Retinal pigment epithelial cell (primary cell): ENCODE results near the gene SEMA3C.

ENCODE experiments used
- DNase-seq: peaks from one replicate; pipeline ENCODE4 v3.0.0-alpha.2; 2010; ENCODE audit warnings: low read depth
- H3K4me3 ChIP-seq: 2 replicates; pipeline ENCODE4 v1.5.1; 2011; ENCODE audit warnings: mild to moderate bottlenecking, low read length, control low read depth, moderate library complexity
- CTCF ChIP-seq: conservative IDR thresholded peaks from 2 replicates; pipeline ENCODE4 v1.5.1; 2011; ENCODE audit warnings: low read depth, low read length, control low read depth, inconsistent platforms

SEMA3C gene

GRCh38 chr7:80869821-80870751 is 48.8 kb downstream of the SEMA3C start:
- TF ChIP-seq CTCF: no peak
- H3K4me3 ChIP-seq: no peak overlapping the region
- DNase-seq: no peak

DNA sequence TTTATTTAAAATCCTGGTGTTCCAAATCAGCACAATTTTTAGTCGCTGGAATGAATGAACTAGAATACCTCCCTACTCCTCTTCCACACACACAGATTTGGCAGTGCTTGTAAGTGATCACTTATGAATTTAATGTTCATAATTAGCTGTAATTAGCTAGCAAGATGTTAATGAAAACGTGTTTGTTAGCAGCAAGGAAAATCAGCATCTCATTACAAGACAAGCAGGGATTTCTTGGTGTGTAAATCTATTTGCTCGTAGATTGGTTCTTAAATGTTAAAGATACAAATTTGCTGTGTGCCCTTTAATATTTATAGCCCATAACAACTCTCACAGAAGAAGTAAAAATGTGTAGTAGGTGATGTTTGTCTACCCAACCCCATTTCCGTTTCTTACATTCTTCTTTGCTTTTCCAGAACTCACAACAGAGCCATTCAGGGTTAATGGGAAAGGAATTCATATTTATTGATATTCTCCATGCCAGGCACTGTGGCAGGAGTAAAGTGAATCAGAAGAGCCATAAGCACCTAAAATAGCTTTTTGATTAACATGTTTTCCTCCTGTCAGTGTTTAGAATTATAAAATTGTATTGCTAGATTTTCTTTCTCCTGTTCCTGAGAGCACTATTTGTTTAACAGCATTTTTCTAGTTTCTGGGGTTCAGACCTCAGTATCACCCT is 49.6 kb downstream of the SEMA3C start:
- DNase-seq: no peak
- no peak for TF ChIP-seq CTCF
- no peak overlapping the region for H3K4me3 ChIP-seq

GRCh38 chr7:80868566-80868965 is 50.3 kb downstream of the SEMA3C start:
- DNase-seq: no peak
- no peak for TF ChIP-seq CTCF
- no peak overlapping the region for H3K4me3 ChIP-seq

DNA sequence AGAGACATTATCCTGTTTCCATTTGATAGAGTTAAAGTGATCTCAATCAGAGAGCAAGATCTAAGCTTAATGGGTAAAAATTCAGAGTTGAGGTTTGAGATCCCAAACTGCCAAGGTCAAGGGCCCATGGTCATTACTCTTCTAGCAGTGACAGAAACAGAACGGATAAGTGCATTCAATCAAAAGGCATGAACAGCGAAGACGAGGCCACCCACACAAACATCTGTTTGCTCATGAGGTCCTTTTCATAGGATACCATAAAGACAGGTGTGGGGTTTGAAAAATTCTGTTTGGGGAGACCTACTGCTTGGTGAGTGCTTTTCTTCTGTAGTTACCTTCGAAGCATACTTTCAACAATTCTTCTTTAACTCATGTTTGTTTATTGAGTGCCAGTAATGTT is 58.3 kb downstream of the SEMA3C start:
- TF ChIP-seq CTCF: no peak
- DNase-seq: no peak
- H3K4me3 ChIP-seq: no peak overlapping the region

DNA sequence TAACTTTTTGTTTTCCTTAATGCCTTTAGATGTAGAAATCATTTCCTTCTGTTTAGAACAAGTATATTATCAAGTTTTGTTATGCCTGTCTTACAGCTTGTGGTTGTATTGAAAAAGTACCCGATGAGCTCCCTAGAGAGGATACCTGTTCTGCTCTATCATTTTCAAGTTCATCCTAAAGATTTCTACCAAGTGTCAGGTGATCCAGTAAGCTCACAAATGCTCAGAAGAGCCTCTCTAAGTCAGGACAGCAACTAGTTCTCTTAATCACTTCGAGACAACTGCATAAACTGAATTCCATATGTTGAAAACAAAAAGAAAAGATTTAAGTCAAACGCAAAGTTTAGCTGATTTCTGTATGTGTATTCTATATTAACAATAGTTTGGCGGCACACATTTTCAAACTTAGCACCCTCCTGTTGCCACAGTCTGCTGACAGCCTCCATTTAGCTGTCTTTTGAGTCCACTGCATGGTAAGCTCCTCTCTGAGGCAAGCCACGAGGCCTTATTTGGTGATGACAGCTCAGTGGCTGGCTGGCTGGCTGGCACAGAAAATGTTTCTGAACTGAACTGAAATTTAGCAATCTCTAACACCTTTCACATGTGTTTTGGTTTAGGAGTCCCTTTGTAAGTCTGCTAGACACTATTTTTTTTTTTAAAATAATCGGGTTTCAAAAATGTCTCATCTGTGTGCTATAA is 59.4 kb downstream of the SEMA3C start:
- TF ChIP-seq CTCF: no peak
- H3K4me3 ChIP-seq: no peak overlapping the region
- DNase-seq: no peak

DNA sequence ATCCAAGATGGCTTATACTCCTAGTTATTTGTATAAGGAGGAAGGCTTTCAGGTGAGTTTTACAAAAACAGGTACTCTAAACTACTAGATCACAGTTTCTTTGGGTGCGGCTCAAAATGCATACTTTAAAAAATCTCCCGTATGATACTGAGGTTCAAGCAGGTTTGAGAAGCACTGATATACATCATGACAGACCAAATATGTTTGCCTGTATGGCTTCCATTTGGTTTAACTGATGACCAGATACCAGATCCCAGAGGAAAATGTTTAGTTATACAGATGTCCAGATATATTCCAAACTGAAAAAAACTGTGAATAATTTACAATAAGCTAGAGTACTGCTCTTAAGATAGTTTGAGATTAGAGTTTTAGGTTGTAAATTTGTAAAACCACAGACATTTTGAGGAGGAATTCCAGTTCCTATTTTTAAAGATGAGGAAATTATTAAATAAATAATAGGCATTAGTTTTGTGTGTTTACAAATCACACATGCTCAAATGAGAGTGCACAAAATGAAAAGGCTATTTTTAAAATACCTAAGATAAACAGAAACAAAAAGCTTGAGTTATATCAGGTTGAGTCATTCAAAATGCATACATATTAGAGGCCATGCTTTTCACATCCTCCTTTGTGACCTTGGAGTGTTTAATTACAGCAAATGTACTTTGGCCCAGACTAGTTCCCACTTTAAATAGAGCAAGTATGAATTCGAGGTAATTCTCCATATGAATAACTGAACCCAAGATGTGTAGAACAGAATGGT is 60.5 kb downstream of the SEMA3C start:
- H3K4me3 ChIP-seq: no peak overlapping the region
- TF ChIP-seq CTCF: no peak
- DNase-seq: no peak
